ENCODE data around the gene FREY1. TPM values are rescaled to one million over a fixed set of nuclear protein-coding genes. Genes with fewer than 3 reads are reported as not detected.
"Not testable (repeated sequence)": the region's sequence is repeated elsewhere in the genome, so short reads cannot be mapped to it uniquely, and the experiment has no call there.

The FREY1 gene
- total RNA-seq, 2 experiments from 2014 or later, result 0.73 to 0.88 TPM

DNA sequence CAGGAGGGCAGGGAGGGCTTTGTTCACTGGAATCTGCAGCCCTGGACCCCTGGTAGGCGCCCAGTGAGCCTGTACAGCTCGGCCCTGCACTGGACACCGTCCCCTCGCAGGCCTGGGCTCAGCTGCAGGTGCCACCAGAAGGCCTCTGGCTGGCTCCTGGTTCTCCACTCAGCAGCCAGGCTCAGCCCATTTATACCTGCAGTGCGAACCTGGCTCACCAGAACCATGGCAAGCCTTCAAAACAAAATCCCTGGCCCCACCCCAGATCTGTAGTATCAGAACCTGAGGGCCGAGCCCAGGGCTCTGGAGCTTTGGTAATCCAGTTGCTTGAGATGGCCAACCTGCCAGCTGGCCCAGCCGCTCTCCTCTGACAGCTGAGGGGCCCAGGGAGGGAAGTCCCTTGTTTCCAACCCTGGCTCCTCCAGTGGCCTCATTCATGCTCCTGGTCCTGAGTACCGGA, 870 bp upstream of the FREY1 start:
- intact Hi-C loops (cut with micrococcal nuclease), result no loop called here
- Mint-ChIP-seq H3K27me3 (no peaks in the 10 kb centered on the region), H3K4me3 (no peak overlapping the region), H3K9me3 (no peaks in the 10 kb centered on the region), H3K4me1 (ENCODE audit: low read depth) (peaks cover 4% of the 10 kb centered on the region), H3K27ac (no peak overlapping the region), H3K36me3 (peaks cover 8% of the 10 kb centered on the region)
- DNase-seq, result no peak
- POLR2A ChIA-PET, result no interaction called here
- CTCF ChIA-PET, result no interaction called here

DNA sequence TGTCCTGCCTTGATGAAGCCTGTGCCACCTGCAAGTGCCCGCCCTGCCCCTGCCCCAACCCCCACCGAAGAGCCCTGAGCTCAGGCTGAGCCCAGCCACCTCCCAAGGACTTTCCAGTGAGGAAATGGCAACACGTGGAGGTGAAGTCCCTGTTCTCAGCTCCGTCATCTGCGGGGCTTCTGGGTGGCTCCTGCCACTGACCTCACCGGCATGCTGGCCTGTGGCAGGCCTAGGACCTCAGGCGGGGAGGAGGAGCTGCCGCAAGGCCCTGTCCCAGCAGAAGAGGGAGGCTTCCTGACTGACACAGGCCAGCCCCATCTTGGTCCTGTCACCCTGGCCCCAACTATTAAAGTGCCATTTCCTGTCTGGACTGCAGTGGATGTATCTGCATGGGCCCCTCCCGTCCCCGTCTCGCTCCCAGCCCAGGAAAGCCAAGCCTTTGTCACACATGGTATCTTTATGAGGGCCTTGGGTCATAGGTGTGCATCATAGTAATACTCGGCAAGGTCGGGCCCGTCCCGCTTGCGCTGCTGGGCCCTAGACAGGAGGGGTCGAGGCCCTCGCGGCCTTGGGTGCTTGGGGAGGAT, 882 bp downstream of the FREY1 start:
- DNase-seq, result peak; percentile 17
- Mint-ChIP-seq H3K27me3 (no peaks in the 10 kb centered on the region), H3K4me1 (ENCODE audit: low read depth) (peaks cover 4% of the 10 kb centered on the region), H3K4me3 (no peak overlapping the region), H3K9me3 (no peaks in the 10 kb centered on the region), H3K27ac (no peak overlapping the region), H3K36me3 (peaks cover 1% of the 10 kb centered on the region)
- ChIA-PET POLR2A (no interaction called here), CTCF (no interaction called here)
- intact Hi-C loops (cut with micrococcal nuclease), result no loop called here

DNA sequence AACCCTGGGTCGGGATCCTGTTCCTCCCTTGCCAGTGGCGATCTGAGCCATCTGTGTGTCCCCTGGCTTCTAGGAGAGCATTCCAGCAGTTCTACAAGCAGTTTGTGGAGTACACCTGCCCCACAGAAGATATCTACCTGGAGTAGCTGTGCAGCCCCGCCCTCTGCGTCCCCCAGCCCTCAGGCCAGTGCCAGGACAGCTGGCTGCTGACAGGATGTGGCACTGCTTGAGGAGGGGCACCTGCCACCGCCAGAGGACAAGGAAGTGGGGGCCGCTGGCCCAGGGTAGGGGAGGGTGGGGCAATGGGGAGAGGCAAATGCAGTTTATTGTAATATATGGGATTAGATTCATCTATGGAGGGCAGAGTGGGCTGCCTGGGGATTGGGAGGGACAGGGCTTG, 1.5 kb downstream of the FREY1 start:
- H3K36me3 Mint-ChIP-seq; H3K4me1 Mint-ChIP-seq (ENCODE audit: low read depth); POLR2A ChIA-PET; H3K4me3 Mint-ChIP-seq; DNase-seq; H3K9me3 Mint-ChIP-seq; H3K27ac Mint-ChIP-seq; CTCF ChIA-PET; H3K27me3 Mint-ChIP-seq; intact Hi-C loops (cut with micrococcal nuclease): not testable (repeated sequence)

DNA sequence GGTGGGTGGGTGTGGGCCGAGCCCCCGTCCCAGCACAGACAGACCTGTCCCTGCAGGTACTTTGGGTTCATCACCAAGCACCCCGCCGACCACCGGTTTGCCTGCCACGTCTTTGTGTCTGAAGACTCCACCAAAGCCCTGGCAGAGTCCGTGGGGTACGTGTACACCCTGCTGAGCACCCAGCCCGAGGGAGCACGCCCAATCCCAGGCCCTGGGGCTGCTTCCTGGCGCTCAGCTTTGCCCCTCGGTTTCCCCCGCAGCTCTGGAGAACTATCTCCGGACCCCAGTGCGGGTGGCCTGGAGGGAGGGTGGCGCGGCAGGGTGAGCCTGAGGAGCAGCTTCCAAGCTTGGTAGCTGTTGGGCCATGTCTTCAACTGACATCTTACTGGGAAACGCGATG, 2.0 kb downstream of the FREY1 start:
- intact Hi-C loops (cut with micrococcal nuclease), result no loop called here

DNA sequence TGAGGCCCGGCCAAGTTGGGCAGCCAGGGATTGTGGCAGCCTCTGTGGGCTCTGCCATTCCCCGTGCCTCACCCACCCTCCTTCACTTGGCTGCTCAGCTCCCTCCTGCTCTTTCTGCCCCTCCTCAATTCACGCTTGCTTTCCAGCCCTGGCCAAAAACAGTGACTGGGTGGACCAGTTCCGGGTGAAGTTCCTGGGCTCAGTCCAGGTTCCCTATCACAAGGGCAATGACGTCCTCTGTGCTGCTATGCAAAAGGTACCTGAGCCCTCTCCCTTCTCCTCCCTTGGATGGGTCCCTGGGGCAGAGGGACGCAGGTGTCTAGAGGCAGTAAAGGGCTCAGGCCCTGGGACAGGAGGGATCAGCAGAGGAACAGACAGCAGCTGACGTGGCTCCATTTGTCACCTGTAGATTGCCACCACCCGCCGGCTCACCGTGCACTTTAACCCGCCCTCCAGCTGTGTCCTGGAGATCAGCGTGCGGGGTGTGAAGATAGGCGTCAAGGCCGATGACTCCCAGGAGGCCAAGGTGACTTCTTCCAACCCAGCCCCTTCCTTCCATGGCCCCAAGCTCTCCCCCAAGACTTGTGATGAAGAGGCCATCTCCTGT, 2.7 kb downstream of the FREY1 start:
- ChIA-PET POLR2A (no interaction called here), CTCF (no interaction called here)
- H3K4me1 Mint-ChIP-seq (ENCODE audit: low read depth), result peaks cover 4% of the 10 kb centered on the region
- H3K36me3 Mint-ChIP-seq, result no peaks in the 10 kb centered on the region
- H3K27ac Mint-ChIP-seq, result no peak overlapping the region
- no peak for DNase-seq
- H3K9me3 Mint-ChIP-seq, result no peaks in the 10 kb centered on the region
- H3K4me3 Mint-ChIP-seq, result no peak overlapping the region
- H3K27me3 Mint-ChIP-seq, result peaks cover 5% of the 10 kb centered on the region
- intact Hi-C loops (cut with micrococcal nuclease), result no loop called here

More for the DNA sequence above, 2.0 kb downstream of the FREY1 start:
- ChIA-PET POLR2A (no interaction called here), CTCF (no interaction called here)
- Mint-ChIP-seq H3K36me3 (no peaks in the 10 kb centered on the region), H3K27ac (no peak overlapping the region), H3K4me1 (ENCODE audit: low read depth) (peaks cover 4% of the 10 kb centered on the region), H3K4me3 (no peak overlapping the region), H3K27me3 (peaks cover 5% of the 10 kb centered on the region), H3K9me3 (no peaks in the 10 kb centered on the region)
- DNase-seq, result no peak

DNA sequence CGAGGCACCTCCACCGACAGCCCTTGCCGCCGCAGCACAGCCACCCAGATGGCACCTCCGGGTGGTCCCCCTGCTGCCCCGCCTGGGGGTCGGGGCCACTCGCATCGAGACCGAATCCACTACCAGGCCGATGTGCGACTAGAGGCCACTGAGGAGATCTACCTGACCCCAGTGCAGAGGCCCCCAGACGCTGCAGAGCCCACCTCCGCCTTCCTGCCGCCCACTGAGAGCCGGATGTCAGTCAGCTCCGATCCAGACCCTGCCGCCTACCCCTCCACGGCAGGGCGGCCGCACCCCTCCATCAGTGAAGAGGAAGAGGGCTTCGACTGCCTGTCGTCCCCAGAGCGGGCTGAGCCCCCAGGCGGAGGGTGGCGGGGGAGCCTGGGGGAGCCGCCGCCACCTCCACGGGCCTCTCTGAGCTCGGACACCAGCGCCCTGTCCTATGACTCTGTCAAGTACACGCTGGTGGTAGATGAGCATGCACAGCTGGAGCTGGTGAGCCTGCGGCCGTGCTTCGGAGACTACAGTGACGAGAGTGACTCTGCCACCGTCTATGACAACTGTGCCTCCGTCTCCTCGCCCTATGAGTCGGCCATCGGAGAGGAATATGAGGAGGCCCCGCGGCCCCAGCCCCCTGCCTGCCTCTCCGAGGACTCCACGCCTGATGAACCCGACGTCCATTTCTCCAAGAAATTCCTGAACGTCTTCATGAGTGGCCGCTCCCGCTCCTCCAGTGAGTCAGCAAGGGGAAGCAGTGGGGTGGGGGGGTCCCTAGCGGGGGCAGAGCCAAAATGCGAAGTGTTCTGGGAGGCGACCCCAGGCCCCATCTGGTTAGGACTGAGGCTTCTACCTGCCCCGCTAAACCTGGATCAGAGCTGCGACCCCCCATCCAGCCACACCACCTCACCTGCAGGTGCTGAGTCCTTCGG, 4.4 kb downstream of the FREY1 start:
- Mint-ChIP-seq H3K36me3 (no peaks in the 10 kb centered on the region), H3K4me3 (no peak overlapping the region), H3K27ac (no peak overlapping the region), H3K27me3 (peaks cover 10% of the 10 kb centered on the region), H3K9me3 (no peaks in the 10 kb centered on the region), H3K4me1 (ENCODE audit: low read depth) (peaks cover 4% of the 10 kb centered on the region)
- ChIA-PET CTCF (interaction anchor here (0.6 kb wide), 1 partner anchor 19 kb away, joined by 3 read pairs; the partner anchor contains the start of gene LARGE2), POLR2A (no interaction called here)
- DNase-seq, result no peak
- intact Hi-C loops (cut with micrococcal nuclease), result no loop called here

DNA sequence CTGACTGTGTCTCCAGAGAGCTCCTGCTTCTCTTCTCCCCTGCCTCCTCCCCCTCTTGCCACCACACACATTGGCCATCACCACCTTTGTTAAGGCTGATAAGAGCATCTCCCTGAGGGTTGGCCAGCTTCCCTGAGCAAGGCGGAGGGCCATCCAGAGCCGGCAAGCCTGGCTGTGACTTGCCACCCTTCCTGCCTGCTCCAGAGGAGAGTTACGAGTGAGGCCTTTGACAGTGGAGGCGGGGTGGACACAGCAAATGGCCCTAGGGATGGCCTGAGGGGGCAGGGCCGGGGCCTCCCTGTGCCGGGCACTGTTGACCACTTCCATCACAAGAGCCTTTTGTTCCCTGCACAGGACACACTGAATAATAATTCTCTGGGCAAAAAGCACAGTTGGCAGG, 5.4 kb downstream of the FREY1 start:
- Mint-ChIP-seq H3K4me1 (ENCODE audit: low read depth) (peaks cover 4% of the 10 kb centered on the region), H3K27me3 (peaks cover 11% of the 10 kb centered on the region), H3K27ac (no peak overlapping the region), H3K4me3 (no peak overlapping the region), H3K9me3 (no peaks in the 10 kb centered on the region), H3K36me3 (no peaks in the 10 kb centered on the region)
- no peak for DNase-seq
- intact Hi-C loops (cut with micrococcal nuclease), result no loop called here
- CTCF ChIA-PET, result no interaction called here
- POLR2A ChIA-PET, result interaction anchor here (1.2 kb wide), 1 partner anchor 17 kb away, joined by 4 read pairs; no protein-coding TSS in a partner anchor

DNA sequence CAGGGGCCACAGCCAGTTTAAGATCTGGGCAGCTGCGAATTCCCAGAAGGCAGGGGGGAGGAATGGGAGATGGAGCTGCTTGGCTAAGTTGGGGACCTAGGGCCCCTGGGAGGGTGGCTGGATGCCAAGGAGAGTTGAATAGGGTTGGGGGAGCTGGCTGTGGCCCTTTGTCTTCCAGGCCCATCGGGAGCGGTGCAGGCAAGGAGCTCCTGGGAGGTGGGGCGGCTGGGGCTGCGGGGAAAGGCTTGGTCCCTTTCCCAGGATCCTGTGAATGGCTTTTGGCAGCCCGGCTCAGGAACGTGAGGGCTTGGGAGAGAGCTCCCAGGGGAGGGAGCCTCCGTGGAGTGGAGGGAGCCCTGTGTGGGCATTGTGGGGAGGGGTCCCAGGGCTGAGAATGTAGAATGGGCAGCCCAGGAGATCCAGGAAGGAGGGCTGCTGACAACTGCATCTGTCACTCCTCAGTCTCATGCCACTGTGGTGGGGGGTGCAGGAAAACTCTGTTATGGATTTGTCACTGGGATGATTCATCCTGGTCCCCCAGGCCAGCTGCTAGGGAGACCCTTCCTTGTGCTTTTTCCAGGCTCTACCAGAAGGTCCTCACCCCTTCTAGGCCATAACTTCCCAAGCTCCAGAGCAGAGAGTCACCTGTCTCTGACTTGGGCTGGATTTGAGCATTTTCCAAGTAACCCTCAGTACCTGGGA, 6.0 kb downstream of the FREY1 start:
- intact Hi-C loops (cut with micrococcal nuclease), result no loop called here
- Mint-ChIP-seq H3K9me3 (no peaks in the 10 kb centered on the region), H3K4me3 (peak overlapping the region; percentile 35), H3K36me3 (no peaks in the 10 kb centered on the region), H3K27ac (no peak overlapping the region), H3K4me1 (ENCODE audit: low read depth) (no peaks in the 10 kb centered on the region), H3K27me3 (peaks cover 11% of the 10 kb centered on the region)
- CTCF ChIA-PET, result no interaction called here
- no peak for DNase-seq
- POLR2A ChIA-PET, result interaction anchor here (1.2 kb wide), 1 partner anchor 17 kb away, joined by 4 read pairs; no protein-coding TSS in a partner anchor

DNA sequence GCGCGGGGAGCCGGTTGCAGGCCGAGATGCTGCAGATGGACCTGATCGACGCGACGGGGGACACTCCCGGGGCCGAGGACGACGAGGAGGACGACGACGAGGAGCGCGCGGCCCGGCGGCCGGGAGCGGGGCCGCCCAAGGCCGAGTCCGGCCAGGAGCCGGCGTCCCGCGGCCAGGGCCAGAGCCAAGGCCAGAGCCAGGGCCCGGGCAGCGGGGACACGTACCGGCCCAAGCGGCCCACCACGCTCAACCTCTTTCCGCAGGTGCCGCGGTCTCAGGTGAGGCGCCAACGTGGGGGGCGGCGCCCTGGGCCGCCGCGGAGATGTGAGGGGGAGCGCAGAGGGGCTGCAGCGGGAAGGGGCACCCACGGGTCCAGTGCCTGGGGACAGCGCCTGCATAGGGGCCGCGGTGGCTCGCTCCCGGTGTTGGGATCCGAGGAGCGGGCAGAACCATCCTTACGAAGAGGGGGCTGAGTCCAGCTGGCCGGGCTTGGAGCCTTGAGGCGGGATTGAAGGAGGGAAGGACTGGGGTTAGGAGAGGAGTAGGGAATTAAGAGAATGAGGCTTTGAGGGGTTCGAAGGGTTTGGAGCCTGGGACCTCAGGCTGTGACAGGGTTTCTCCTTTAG, 6.8 kb downstream of the FREY1 start:
- Mint-ChIP-seq H3K27me3 (peaks cover 13% of the 10 kb centered on the region), H3K4me3 (peak overlapping the region; percentile 35)
- H3K4me1 Mint-ChIP-seq (ENCODE audit: low read depth); intact Hi-C loops (cut with micrococcal nuclease); H3K36me3 Mint-ChIP-seq; H3K27ac Mint-ChIP-seq; DNase-seq; H3K9me3 Mint-ChIP-seq; CTCF ChIA-PET: not testable (repeated sequence)
- POLR2A ChIA-PET, result interaction anchor here (1.2 kb wide), 1 partner anchor 18 kb away, joined by 4 read pairs; no protein-coding TSS in a partner anchor

DNA sequence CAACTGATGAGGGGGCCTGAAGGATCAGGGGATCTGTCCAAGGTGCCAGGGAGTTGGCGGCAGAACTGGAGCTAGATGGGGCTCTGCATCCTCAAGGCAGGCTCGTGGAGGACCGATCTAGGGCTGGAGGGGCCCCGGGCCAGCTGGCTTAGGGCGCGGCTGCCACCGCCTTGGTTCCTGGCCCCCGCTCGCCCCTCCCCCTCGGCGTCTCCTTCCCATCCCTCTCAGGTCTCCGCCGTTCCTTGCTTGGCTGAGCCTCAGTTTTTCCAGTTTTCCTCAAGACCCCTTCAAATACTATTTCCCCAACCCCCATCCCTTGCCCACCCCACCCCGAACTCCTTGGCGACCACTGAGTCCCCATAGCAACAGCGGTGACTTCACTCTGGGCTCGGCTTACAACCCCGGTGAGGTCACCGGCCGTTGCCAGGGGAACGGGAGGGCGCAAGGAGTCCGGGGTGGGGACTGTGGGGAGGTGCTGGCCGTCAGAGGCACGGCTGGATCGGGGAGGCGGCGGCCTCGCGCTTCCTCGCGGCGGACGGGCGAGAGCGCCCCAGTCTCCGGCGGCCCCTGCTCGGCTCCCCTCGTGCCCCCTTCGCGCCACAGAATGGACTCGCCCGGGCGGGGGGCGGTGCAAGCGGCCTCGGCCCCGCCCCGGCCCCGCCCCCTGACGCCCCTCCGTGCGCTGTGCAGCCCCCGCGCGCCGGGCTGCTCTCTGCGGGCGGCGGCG, 7.5 kb downstream of the FREY1 start:
- H3K36me3 Mint-ChIP-seq, result no peaks in the 10 kb centered on the region
- H3K27me3 Mint-ChIP-seq, result peaks cover 18% of the 10 kb centered on the region
- no peaks in the 10 kb centered on the region for H3K9me3 Mint-ChIP-seq
- POLR2A ChIA-PET, result no interaction called here
- CTCF ChIA-PET, result no interaction called here
- H3K4me1 Mint-ChIP-seq (ENCODE audit: low read depth), result no peaks in the 10 kb centered on the region
- no peak overlapping the region for H3K27ac Mint-ChIP-seq
- peak; percentile 75 for DNase-seq
- peak overlapping the region; percentile 37 for H3K4me3 Mint-ChIP-seq
- intact Hi-C loops (cut with micrococcal nuclease), result no loop called here

DNA sequence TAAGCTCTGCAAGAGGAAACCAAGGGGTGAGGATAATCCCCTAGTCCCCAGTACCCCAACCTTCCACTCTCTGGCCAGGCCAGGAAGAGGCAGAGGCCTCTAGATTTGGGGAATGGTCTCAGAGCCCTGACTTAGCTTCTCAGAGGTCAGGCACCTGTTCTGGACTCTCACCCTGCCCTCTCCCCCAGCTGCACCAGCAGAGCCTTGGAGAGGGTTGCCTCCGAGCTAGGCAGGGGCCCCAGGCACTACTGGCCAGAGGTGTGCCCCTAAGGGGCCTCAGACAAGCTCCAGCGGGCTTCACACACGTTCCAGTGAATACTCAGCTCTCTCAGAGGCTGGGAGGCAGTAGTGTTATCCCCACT, 8.0 kb downstream of the FREY1 start:
- POLR2A ChIA-PET, result interaction anchor here (1.1 kb wide), 1 partner anchor 19 kb away, joined by 3 read pairs; the partner anchor contains the start of gene PEX16

More for the DNA sequence above, 8.0 kb downstream of the FREY1 start:
- Mint-ChIP-seq H3K27ac (no peak overlapping the region), H3K36me3 (no peaks in the 10 kb centered on the region), H3K27me3 (peaks cover 23% of the 10 kb centered on the region), H3K9me3 (no peaks in the 10 kb centered on the region), H3K4me1 (ENCODE audit: low read depth) (no peaks in the 10 kb centered on the region), H3K4me3 (peak overlapping the region; percentile 37)
- intact Hi-C loops (cut with micrococcal nuclease), result no loop called here
- CTCF ChIA-PET, result no interaction called here
- no peak for DNase-seq
